Vagina (tissue), 2 donors: ENCODE measurements around the gene MCCC1. TPM values are rescaled to one million over a fixed set of nuclear protein-coding genes. Genes with fewer than 3 reads are reported as not detected.

Experiments used
- DNase-seq, 2 donors: peaks; one replicate each; pipeline ENCODE4 v3.0.0-alpha.2; 2017; ENCODE audit errors: extremely low spot score in 2 of 2
- H3K27ac ChIP-seq: fragments of 200-600 bp; sonication (generic); one replicate; pipeline ENCODE4 v1.5.1; 2019
- H3K27me3 ChIP-seq: fragments of 200-600 bp; sonication (generic); one replicate; pipeline ENCODE4 v1.5.1; 2019
- H3K36me3 ChIP-seq, 2 donors: fragments of 200-600 bp; sonication (generic); one replicate each; pipeline ENCODE4 v1.5.1; 2017 to 2019
- H3K4me1 ChIP-seq: fragments of 200-600 bp; sonication (generic); one replicate; pipeline ENCODE4 v1.5.1; 2019
- H3K4me3 ChIP-seq, 2 donors: fragments of 200-600 bp; sonication (generic); 1 replicate in 1 of 2; 2 replicates in 1 of 2; pipeline ENCODE4 v1.5.1; 2016 to 2019
- H3K9me3 ChIP-seq: fragments of 200-600 bp; sonication (generic); one replicate; pipeline ENCODE4 v1.5.1; 2019
- POLR2A ChIP-seq, 2 donors: fragments of 450-650 bp; IDR thresholded peaks; one replicate each; pipeline ENCODE4 v1.6.1; 2017; ENCODE audit warnings: antibody characterized with exemption in 2 of 2, mild to moderate bottlenecking in 2 of 2, moderate library complexity in 2 of 2
- POLR2AphosphoS5 ChIP-seq, 2 donors: sonication (generic); formaldehyde crosslinking; IDR thresholded peaks; one replicate each; pipeline ENCODE4 v1.9.0; 2017; ENCODE audit warnings: antibody characterized with exemption in 2 of 2, mild to moderate bottlenecking in 2 of 2, low read depth in 1 of 2; ENCODE audit not compliant: insufficient read depth in 1 of 2
- intact Hi-C: fragments of 100-400 bp; cut with DNase I; formaldehyde crosslinking; loops from one replicate; pipeline ENCODE4 v1.15.1; 2023
- total RNA-seq: library from RNA; depleted of rRNA; stranded (reverse); fragments of >200 nt; gene quantifications from one replicate; pipeline ENCODE4 v1.2.3, GENCODE V29; 2016
- TF ChIP-seq, protein P1 (sequence below), 3 experiments: fragments of 450-650 bp in 2 of 3; fragments of 200-600 bp in 1 of 3; sonication (generic) in 1 of 3; IDR thresholded peaks; one replicate each; pipeline ENCODE4 v1.5.1; 2017 to 2019; ENCODE audit warnings: antibody characterized with exemption in 3 of 3, mild to moderate bottlenecking in 2 of 3, moderate library complexity in 2 of 3

MCCC1 gene
- total RNA-seq, 1 donor from 2014 or later, result 47.4 TPM

- Histone ChIP-seq H3K27me3 (no peaks in the 10 kb centered on the region), H3K4me1 (no peaks in the 10 kb centered on the region), H3K36me3 (no peaks in the 10 kb centered on the region), H3K4me3 (no peak overlapping the region), H3K27ac (no peak overlapping the region), H3K9me3 (no peaks in the 10 kb centered on the region)
- no peak for DNase-seq
- TF ChIP-seq POLR2AphosphoS5 (IDR thresholded peaks at IDR 0.05; ENCODE audit: insufficient read depth in 1 of 2, low read depth in 1 of 2), result no peak
- TF ChIP-seq POLR2A (IDR thresholded peaks at IDR 0.05), result no peak
- TF ChIP-seq, protein P1, sequence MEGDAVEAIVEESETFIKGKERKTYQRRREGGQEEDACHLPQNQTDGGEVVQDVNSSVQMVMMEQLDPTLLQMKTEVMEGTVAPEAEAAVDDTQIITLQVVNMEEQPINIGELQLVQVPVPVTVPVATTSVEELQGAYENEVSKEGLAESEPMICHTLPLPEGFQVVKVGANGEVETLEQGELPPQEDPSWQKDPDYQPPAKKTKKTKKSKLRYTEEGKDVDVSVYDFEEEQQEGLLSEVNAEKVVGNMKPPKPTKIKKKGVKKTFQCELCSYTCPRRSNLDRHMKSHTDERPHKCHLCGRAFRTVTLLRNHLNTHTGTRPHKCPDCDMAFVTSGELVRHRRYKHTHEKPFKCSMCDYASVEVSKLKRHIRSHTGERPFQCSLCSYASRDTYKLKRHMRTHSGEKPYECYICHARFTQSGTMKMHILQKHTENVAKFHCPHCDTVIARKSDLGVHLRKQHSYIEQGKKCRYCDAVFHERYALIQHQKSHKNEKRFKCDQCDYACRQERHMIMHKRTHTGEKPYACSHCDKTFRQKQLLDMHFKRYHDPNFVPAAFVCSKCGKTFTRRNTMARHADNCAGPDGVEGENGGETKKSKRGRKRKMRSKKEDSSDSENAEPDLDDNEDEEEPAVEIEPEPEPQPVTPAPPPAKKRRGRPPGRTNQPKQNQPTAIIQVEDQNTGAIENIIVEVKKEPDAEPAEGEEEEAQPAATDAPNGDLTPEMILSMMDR (IDR thresholded peaks at IDR 0.05), result no peak
- intact Hi-C loops, result loop anchor here (1.0 kb wide), 1 partner anchor 258 kb away; no protein-coding TSS in a partner anchor
These were observed 35.5 kb upstream of the MCCC1 start for GRCh38 chr3:183134844-183135243.

- intact Hi-C loops, result no loop called here
- no peaks in the 10 kb centered on the region for H3K27me3 ChIP-seq
- H3K4me3 ChIP-seq, result no peak overlapping the region
- H3K36me3 ChIP-seq, result no peaks in the 10 kb centered on the region
- no peaks in the 10 kb centered on the region for H3K9me3 ChIP-seq
- DNase-seq, result no peak
- no peaks in the 10 kb centered on the region for H3K4me1 ChIP-seq
- TF ChIP-seq POLR2AphosphoS5 (IDR thresholded peaks at IDR 0.05; ENCODE audit: insufficient read depth in 1 of 2, low read depth in 1 of 2), result no peak
- TF ChIP-seq, protein P1 (IDR thresholded peaks at IDR 0.05), result no peak
- TF ChIP-seq POLR2A (IDR thresholded peaks at IDR 0.05), result no peak
- no peak overlapping the region for H3K27ac ChIP-seq
These were observed 33.1 kb upstream of the MCCC1 start for GRCh38 chr3:183132409-183132808.

GRCh38 chr3:183131735-183132134 lies 32.4 kb upstream of the MCCC1 start:
- no peaks in the 10 kb centered on the region for H3K27me3 ChIP-seq
- H3K4me3 ChIP-seq, result no peak overlapping the region
- no peak overlapping the region for H3K27ac ChIP-seq
- TF ChIP-seq, protein P1 (IDR thresholded peaks at IDR 0.05), result no peak
- TF ChIP-seq POLR2A (IDR thresholded peaks at IDR 0.05), result no peak
- TF ChIP-seq POLR2AphosphoS5 (IDR thresholded peaks at IDR 0.05; ENCODE audit: insufficient read depth in 1 of 2, low read depth in 1 of 2), result no peak
- H3K9me3 ChIP-seq, result no peaks in the 10 kb centered on the region
- no peaks in the 10 kb centered on the region for H3K36me3 ChIP-seq
- intact Hi-C loops, result no loop called here
- no peaks in the 10 kb centered on the region for H3K4me1 ChIP-seq
- DNase-seq, result no peak

- Histone ChIP-seq H3K27ac (no peak overlapping the region), H3K4me1 (no peaks in the 10 kb centered on the region), H3K27me3 (no peaks in the 10 kb centered on the region), H3K36me3 (no peaks in the 10 kb centered on the region), H3K9me3 (no peaks in the 10 kb centered on the region), H3K4me3 (no peak overlapping the region)
- TF ChIP-seq, protein P1 (IDR thresholded peaks at IDR 0.05), result no peak
- TF ChIP-seq POLR2AphosphoS5 (IDR thresholded peaks at IDR 0.05; ENCODE audit: insufficient read depth in 1 of 2, low read depth in 1 of 2), result no peak
- TF ChIP-seq POLR2A (IDR thresholded peaks at IDR 0.05), result no peak
- intact Hi-C loops, result no loop called here
- DNase-seq, result no peak
These were observed 32.0 kb upstream of the MCCC1 start for GRCh38 chr3:183131186-183131725.

GRCh38 chr3:183129243-183129642 lies 29.9 kb upstream of the MCCC1 start:
- DNase-seq, result no peak
- intact Hi-C loops, result no loop called here
- no peak for TF ChIP-seq POLR2AphosphoS5 (IDR thresholded peaks at IDR 0.05; ENCODE audit: insufficient read depth in 1 of 2, low read depth in 1 of 2)
- TF ChIP-seq, protein P1 (IDR thresholded peaks at IDR 0.05), result no peak
- TF ChIP-seq POLR2A (IDR thresholded peaks at IDR 0.05), result no peak
- Histone ChIP-seq H3K4me3 (no peak overlapping the region), H3K36me3 (no peaks in the 10 kb centered on the region), H3K27me3 (no peaks in the 10 kb centered on the region), H3K27ac (no peak overlapping the region), H3K4me1 (no peaks in the 10 kb centered on the region), H3K9me3 (no peaks in the 10 kb centered on the region)
